GM21447 (cell line): Measurements from ENCODE around the gene OR4C12.
"Not testable (repeated sequence)": the region's sequence is repeated elsewhere in the genome, so short reads cannot be mapped to it uniquely, and the experiment has no call there.

Experiments
- ATAC-seq: cut with Tn5 transposase; IDR thresholded peaks from one replicate; pipeline ENCODE4 v1.9.1; 2021; ENCODE audit not compliant: unreplicated experiment

OR4C12 gene

DNA sequence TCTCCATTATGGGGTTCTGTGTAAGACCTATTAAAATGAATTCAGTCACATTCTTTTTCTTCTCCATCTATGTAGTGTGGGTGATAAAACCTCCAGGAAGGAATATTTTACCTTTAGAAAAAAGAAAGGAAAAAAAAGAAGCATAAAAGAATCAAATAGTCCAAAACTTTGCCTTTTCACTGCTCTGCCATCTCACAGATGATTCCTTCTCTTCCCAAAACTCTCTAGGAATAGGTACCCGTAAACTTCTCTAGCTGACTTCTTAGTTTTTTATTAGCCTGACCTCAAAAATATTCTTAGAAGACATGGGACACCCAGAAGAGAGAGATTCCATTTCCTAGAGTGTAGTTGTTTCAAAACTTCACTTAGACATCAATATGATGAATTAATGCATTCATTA is at the start of gene OR4C12:
TSS of gene OR4C12 (minus strand) at position 101 of the 400 bp plus-strand sequence. CDS start at position 67, 34 bp downstream.
- not testable (repeated sequence) for ATAC-seq

DNA sequence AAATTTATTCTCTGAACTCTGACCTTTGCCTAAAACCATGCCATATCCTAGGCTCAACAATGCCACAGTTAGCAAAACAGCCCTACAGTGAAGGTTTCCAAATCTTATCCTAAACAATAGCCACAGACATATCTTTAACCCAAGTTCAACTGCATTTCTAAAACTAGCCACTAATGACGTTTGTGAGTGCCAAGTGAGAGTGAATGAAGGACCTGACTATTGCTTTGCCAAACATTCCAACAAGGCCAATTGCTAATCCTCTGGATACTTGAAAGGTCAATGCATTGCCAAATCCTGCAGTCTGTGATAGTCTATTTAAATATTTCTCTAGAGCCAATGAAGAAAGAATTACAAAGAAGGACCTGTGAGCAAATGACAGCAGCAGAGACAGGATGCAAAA is 47.9 kb upstream of the OR4C12 start:
- no peak for ATAC-seq

DNA sequence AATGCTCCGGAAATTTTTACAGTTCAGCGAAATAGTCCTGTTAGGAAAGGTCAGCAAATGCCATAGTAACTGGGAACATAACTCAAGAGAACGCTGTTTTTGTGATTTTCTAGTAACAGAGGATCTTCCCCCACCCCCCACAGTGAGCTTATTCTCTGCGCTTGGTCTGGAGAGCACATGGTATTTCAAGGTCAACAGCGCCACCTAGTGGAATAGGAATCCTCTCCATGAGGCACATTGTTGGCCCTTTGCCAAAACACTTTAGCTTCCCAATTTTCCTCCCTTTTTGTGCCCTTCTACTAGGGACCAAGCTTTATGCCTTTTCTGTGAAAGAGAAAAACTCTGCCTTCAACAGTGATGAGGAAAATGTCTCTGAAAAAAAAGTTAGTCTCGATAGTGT is 13.2 kb upstream of the OR4C12 start:
- ATAC-seq: no peak

DNA sequence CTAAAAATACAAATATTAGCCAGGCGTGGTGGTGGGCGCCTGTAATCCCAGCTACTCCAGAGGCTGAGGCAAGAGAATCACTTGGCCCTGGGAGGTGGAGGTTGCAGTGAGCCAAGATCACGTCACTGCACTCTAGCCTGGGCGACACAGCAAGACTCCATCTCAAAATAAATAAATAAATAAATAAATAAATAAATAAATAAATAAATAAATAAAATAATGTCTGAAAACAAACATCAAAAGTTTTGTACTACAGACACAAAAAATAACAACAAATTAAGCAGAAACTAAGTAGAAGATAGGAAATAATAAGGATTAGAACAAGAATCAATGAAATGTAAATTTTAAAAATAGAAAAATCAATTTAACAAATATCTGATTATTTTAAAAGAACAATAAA is 8.9 kb downstream of the OR4C12 start:
- ATAC-seq: not testable (repeated sequence)

DNA sequence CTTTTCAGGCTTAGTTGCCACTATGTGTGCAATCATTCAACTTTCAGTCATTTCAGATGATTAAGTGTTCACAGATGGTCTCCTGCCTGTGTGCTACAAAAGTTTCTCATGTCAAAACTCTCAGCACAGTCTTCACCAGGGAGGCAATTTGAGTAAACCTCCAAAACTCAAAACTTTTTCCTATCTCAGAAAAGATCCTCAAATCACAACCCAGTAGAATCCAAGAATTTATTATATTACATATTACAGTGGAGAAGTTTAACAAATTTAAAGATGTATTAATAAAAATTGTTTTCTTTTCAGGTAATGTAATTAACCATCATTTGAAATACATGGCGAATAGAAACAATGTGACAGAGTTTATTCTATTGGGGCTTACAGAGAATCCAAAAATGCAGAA is 30.2 kb downstream of the OR4C12 start, which contains the start of gene OR4C13:
TSS of gene OR4C13 (plus strand) at position 301 of the 400 bp plus-strand sequence. CDS start at position 333, 32 bp downstream.
- ATAC-seq: no peak

DNA sequence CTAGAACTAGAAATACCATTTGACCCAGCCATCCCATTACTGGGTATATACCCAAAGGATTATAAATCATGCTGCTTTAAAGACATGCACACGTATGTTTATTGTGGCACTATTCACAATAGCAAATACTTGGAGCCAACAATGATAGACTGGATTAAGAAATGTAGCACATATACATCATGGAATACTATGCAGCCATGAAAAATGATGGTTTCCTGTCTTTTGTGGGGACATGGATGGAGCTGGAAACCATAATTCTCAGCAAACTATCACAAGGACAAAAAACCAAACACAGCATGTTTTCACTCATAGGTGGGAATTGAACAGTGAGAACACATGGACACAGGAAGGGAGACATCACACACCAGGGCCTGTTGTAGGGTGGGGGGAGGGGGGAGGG is 33.6 kb downstream of the OR4C12 start:
- not testable (repeated sequence) for ATAC-seq
